ENCODE data around the gene TNFRSF13B.

The TNFRSF13B gene

DNA sequence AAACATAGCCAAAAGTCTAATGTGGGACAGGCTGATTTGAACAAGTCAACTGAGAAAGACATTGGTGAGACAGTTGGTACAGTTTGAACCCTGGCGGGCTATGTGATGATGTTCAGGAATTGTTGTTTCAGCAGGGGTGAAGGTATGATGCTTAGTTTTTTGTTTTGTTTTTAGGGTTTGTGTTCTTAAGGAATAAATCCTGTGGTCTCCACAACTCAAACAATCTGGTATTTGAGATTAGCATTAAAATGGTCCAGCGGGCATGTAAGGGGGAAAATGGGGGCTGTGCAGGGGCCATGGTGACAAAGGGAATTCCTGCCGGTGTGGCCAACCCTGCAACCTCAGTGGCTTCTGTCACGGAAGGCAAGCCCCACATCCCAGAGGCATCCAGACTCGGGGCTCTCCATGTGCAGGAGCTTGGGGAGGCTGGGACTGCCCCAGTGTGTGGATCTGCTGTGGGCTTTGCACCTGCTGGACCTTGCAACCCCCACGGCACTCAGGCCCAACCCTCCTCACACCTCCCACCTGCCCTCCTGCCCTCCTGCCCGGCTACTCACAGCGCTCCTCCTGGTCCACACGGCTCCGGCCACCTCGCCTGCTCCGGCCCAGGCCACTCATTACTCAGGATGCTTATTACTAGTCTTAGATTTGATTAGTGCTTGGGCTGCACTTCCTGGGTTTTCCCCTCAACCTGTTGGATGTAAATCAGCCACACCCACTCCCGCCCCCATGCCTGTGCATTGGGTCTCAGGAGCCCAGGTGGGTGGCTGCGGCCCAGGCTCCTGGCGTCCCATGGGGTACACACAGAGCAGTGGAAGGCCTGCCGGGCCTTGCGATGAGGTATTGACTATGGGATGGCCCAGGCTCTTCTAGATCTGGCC is at the start of gene TNFRSF13B:
TSS of gene TNFRSF13B (minus strand) at position 661 of the 881 bp plus-strand sequence. CDS start at position 618, 43 bp downstream.
- H3K4me3 ChIP-seq (ENCODE audit: low read depth, low read length) = peak within 1 kb of the TSS; percentile 98
- TF ChIP-seq, protein P1, sequence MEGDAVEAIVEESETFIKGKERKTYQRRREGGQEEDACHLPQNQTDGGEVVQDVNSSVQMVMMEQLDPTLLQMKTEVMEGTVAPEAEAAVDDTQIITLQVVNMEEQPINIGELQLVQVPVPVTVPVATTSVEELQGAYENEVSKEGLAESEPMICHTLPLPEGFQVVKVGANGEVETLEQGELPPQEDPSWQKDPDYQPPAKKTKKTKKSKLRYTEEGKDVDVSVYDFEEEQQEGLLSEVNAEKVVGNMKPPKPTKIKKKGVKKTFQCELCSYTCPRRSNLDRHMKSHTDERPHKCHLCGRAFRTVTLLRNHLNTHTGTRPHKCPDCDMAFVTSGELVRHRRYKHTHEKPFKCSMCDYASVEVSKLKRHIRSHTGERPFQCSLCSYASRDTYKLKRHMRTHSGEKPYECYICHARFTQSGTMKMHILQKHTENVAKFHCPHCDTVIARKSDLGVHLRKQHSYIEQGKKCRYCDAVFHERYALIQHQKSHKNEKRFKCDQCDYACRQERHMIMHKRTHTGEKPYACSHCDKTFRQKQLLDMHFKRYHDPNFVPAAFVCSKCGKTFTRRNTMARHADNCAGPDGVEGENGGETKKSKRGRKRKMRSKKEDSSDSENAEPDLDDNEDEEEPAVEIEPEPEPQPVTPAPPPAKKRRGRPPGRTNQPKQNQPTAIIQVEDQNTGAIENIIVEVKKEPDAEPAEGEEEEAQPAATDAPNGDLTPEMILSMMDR (IDR thresholded peaks at IDR 0.05; ENCODE audit: insufficient read depth, low read depth, low read length, missing control alignments) = no peak
- peak; percentile 88 for DNase-seq (ENCODE audit: low read depth)

- no peak for DNase-seq (ENCODE audit: low read depth)
- TF ChIP-seq, protein P1 (IDR thresholded peaks at IDR 0.05; ENCODE audit: insufficient read depth, low read depth, low read length, missing control alignments) = no peak
- no peak overlapping the region for H3K4me3 ChIP-seq (ENCODE audit: low read depth, low read length)
Observed at GRCh38 chr17:17021194-17021863, 49.4 kb upstream of the TNFRSF13B start.

DNA sequence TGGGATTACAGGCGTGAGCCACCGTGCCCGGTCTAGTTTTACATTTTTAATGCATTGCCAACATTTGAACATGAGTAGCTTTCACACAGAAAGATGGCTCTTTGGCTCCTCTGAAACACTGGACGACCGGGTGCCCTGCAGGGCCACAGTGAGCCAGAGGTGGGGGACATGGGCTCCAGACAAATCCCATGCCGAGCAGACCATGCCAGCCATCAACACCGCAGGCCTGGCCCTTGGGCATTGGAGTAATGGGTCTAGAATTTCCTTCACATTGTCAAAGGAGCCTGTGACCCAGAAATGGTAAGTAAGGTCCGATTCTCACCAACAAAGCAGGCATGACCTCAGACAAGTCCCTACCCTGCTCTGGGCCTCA is 48.9 kb upstream of the TNFRSF13B start:
- no peak for DNase-seq (ENCODE audit: low read depth)
- no peak overlapping the region for H3K4me3 ChIP-seq (ENCODE audit: low read depth, low read length)
- TF ChIP-seq, protein P1 (IDR thresholded peaks at IDR 0.05; ENCODE audit: insufficient read depth, low read depth, low read length, missing control alignments) = no peak

DNA sequence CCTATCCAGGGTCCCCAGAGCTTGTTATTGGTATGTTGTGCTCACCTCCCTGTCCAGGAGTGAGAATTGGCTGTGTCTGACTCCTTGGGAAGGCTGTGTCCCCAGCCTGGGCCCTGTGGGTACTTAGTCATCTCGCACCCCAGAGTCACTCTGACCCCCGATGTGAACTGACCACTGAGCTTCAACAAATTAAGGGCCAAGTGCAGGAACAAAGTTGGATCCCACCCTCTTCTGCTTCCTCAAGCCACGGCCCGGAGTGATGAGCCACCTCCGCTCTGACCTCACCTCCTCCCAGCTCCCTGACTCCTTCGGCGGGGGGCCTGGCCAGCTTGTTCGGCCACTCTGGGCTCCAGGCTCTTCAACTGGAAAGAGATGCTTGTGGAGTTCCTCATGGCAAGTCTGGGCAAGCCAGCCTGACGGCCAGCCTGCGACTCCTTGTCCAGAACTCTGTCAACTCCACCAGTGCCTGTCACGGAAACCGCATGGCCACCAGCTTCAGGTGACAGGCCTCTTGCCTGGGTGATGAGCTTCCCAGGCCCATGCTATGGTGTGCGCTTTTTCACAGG is 48.1 kb upstream of the TNFRSF13B start:
- no peak overlapping the region for H3K4me3 ChIP-seq (ENCODE audit: low read depth, low read length)
- no peak for DNase-seq (ENCODE audit: low read depth)
- TF ChIP-seq, protein P1 (IDR thresholded peaks at IDR 0.05; ENCODE audit: insufficient read depth, low read depth, low read length, missing control alignments) = no peak

DNA sequence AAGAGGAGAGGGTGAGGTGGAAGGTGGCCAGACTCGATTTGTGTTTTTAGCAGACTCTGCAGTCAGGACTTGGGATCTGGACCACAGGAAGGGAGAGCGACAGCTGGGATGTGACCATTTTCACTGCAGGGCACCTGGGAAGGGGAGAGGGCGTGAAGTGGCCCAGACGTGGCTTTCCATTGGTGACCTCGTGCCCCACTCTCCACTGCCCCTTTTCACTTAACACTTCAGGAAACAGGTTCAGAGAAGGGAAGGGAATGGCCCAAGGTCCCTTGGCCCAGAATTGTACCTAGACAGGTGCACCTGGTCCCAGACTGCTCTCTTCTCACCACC is 47.5 kb upstream of the TNFRSF13B start:
- no peak overlapping the region for H3K4me3 ChIP-seq (ENCODE audit: low read depth, low read length)
- no peak for DNase-seq (ENCODE audit: low read depth)
- TF ChIP-seq, protein P1 (IDR thresholded peaks at IDR 0.05; ENCODE audit: insufficient read depth, low read depth, low read length, missing control alignments) = no peak

DNA sequence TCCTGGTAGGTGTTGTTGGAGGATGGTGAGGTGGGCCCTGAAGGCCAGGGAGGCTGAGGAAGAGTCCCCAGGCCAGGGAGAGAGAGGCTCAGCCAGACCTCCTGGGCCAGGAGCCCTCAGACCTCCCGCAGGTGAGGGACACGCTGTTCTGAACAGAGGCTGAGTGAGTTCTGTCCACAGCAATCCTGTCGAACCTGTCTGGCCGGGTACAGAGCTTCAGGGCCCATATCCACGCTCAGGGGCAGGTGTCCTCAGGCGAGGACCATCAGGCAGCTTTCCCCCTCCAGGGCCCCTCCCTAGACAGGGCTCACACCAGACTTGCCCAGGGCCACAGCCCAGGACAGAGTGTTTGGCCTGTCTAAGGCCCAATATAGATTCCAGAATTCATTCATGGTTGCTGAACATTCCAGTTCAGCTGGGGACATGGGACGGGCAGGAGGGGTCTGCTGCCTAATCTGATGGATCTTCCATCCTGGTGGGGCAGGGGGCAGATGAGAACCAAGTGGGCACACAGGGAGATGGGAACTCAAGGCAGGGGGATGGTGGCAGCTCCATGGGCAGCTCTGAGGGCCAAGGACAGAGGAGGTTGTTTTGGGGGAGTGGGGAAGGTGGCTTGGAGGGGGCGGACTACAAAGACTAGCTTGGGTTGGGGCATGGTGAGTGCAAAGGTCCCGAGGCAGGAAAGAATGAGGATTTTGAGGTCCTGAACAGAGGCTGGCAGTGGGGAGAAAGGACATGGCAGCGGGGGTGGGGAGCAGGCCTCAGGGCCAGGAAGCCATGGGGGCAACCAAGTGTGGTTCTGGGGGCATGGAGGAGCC is 46.9 kb upstream of the TNFRSF13B start:
- TF ChIP-seq, protein P1 (IDR thresholded peaks at IDR 0.05; ENCODE audit: insufficient read depth, low read depth, low read length, missing control alignments) = no peak
- no peak overlapping the region for H3K4me3 ChIP-seq (ENCODE audit: low read depth, low read length)
- DNase-seq (ENCODE audit: low read depth) = no peak

Data from GM12865 (cell line).